ENCODE data around the gene DNAJB6.

The DNAJB6 gene

GRCh38 chr7:157397731-157398691, 61.2 kb downstream of the DNAJB6 start:
- peak; percentile 39 for DNase-seq

GRCh38 chr7:157399086-157399687, 62.4 kb downstream of the DNAJB6 start:
- no peak for DNase-seq

- DNase-seq, result no peak
Observed at GRCh38 chr7:157400171-157400860, 63.5 kb downstream of the DNAJB6 start.

- no peak for DNase-seq
Observed at GRCh38 chr7:157401567-157402387, 65.0 kb downstream of the DNAJB6 start.

- DNase-seq, result no peak
Observed at GRCh38 chr7:157402388-157402703, 65.5 kb downstream of the DNAJB6 start.

- no peak for DNase-seq
Observed at GRCh38 chr7:157402911-157403534, 66.2 kb downstream of the DNAJB6 start.

- DNase-seq, result no peak
Observed at GRCh38 chr7:157403646-157404401, 67.0 kb downstream of the DNAJB6 start.

GRCh38 chr7:157404845-157405481, 68.2 kb downstream of the DNAJB6 start:
- DNase-seq, result no peak

- DNase-seq, result no peak
Observed at GRCh38 chr7:157405501-157405900, 68.7 kb downstream of the DNAJB6 start.

- DNase-seq, result no peak
Observed at GRCh38 chr7:157405914-157406810, 69.4 kb downstream of the DNAJB6 start.

GRCh38 chr7:157406971-157407370, 70.2 kb downstream of the DNAJB6 start:
- DNase-seq, result no peak

- no peak for DNase-seq
Observed at GRCh38 chr7:157407512-157408257, 70.9 kb downstream of the DNAJB6 start.

- no peak for DNase-seq
Observed at GRCh38 chr7:157408258-157409101, 71.7 kb downstream of the DNAJB6 start.

GRCh38 chr7:157409149-157409752, 72.4 kb downstream of the DNAJB6 start:
- DNase-seq, result no peak

GRCh38 chr7:157409753-157410727, 73.2 kb downstream of the DNAJB6 start:
- no peak for DNase-seq

GRCh38 chr7:157410831-157411556, 74.2 kb downstream of the DNAJB6 start:
- no peak for DNase-seq
